ENCODE measurements around the gene NPAS2.

The NPAS2 gene

DNA sequence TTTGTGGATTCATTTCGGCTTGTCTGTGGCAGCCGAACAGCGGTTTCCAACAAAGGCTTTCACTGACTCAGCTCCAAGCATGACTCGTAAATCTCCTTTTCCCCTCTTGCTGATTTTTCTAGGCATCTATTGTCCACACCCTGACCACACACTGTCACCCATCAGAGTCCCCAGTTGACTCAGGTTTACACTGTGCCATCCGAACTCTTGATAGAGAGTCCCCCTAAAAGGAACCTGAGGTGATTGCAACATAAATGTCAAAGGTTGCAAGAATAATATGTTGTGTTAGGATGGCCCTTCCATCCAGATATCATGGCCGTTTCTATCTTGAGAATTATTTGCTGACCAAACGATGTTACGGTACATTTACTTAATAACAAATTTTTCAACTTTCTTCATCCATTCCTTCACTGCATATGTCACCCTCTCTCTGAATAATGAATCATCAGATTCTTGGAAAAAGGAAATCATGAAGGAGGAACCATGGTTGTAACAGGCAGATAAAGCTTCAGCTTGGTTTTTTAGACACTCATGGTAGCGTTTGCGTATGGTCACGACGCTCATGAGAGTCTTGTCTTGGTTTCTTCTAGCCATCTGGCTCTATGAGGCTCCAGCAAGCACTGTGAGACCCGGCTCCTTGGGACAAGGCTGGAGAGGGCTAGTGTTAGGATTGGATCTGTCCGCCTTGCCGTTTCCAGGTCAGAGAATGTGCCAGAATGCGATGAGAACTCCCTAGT lies 72.1 kb downstream of the NPAS2 start:
- ATAC-seq (replicated peaks) (no peak), DNase-seq (no peak)
- Mint-ChIP-seq H3K27ac (no peak overlapping the region), H3K4me3 (no peak overlapping the region), H3K9me3 (no peaks in the 10 kb centered on the region), H3K4me1 (ENCODE audit: low read depth in 2 of 2) (no peaks in the 10 kb centered on the region), H3K36me3 (ENCODE audit: insufficient read depth) (no peaks in the 10 kb centered on the region), H3K27me3 (peaks cover 0 to 22% of the 10 kb centered on the region in 2 donors)

DNA sequence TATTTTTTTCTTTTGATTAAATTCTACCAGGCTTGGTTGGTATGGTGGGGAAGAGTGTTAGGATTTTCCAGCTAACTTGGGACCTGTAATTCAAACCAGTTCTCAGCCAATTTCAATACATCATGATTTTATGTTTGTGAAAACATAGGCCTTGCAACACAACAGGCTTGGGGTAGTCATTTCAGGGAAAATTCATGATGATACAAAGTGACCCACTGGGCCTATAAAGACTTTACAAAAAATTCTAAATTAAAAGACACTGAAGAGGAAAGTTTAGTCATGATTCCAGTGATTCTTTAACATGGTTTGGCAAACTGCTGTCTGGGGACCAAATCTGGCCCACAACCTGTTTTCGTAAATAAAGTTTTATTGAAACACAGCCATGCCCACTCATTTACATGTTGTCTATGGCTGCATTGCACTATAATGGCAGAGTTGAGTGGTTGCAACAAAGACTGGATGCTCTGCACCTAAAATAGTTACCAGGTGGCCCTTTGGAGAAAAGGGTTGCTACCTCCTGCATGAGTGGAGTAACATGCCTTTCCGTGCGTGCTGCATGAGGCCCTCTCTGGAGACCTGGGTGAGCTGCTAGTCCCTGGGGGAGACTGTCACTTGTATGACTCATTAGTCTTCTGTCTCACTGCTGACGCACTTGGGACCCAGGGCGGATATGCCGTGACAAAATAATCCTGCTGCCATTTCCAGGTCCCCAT lies 73.6 kb downstream of the NPAS2 start:
- peak overlapping the region in 1 of 2 donors; percentile 69 for H3K27ac Mint-ChIP-seq
- DNase-seq = no peak
- peaks cover 12 to 37% of the 10 kb centered on the region in 2 donors for H3K27me3 Mint-ChIP-seq
- H3K9me3 Mint-ChIP-seq = no peaks in the 10 kb centered on the region
- no peak for ATAC-seq (replicated peaks)
- H3K36me3 Mint-ChIP-seq (ENCODE audit: insufficient read depth) = no peaks in the 10 kb centered on the region
- H3K4me3 Mint-ChIP-seq = no peak overlapping the region
- H3K4me1 Mint-ChIP-seq (ENCODE audit: low read depth in 2 of 2) = no peaks in the 10 kb centered on the region

DNA sequence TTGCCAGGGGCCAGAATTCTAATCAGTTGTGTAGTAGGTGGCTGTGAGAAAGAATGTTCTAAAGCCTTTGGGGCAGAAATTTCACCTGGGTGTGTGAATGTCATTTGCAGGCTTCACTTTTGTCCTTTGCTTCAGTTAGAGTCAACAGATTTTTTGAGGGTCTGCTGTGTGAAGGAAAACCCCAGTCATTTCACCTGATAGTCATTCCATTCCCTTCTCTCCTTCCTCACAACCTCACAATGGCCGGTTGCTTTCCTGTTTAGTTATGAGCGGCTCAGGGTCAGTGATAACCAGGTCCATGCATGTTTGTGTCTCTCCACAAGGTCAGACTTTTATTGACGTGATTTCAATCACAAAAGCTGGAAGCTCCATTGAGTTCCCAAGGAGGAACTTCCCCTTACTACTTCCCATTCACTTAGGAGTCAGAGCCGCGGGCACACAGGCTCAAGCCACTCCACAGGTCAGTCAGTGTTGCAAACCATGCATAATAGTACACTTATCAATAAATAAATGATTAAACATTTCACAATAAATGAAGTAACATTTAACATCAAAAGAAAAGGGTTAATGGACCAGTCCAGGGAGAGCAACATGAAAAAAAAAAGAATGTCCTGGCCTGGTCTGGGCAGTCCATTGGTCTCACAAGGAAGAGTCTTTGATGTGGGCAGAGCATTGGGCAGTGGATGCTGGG lies 74.3 kb downstream of the NPAS2 start:
- Mint-ChIP-seq H3K9me3 (no peaks in the 10 kb centered on the region), H3K36me3 (ENCODE audit: insufficient read depth) (no peaks in the 10 kb centered on the region), H3K27ac (no peak overlapping the region)

DNA sequence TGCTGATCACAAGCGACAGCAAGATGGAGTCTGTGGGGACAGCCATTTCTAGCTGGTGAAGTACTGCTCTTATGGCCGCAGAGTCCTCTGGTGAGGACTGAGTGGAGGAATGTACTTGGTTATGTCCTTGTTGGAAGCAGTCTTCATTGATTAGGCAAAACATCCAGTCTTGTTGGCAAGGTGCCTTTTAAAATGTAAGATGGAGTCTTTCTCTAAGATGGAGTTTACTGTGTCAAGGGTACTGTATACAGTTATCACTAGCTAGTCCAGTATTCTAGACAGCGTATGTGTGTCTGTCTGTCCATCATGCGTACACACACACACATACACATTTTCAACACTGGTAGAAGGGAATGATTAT lies 74.8 kb downstream of the NPAS2 start:
- Mint-ChIP-seq H3K27me3 (peaks cover 12 to 37% of the 10 kb centered on the region in 2 donors), H3K4me3 (no peak overlapping the region), H3K36me3 (ENCODE audit: insufficient read depth) (no peaks in the 10 kb centered on the region), H3K9me3 (no peaks in the 10 kb centered on the region), H3K27ac (no peak overlapping the region), H3K4me1 (ENCODE audit: low read depth in 2 of 2) (no peaks in the 10 kb centered on the region)
- DNase-seq (no peak), ATAC-seq (replicated peaks) (no peak)

More for the DNA sequence above, 74.3 kb downstream of the NPAS2 start:
- H3K4me1 Mint-ChIP-seq (ENCODE audit: low read depth in 2 of 2) = no peaks in the 10 kb centered on the region
- no peak overlapping the region for H3K4me3 Mint-ChIP-seq
- ATAC-seq (replicated peaks) (no peak), DNase-seq (no peak)
- peaks cover 12 to 37% of the 10 kb centered on the region in 2 donors for H3K27me3 Mint-ChIP-seq

DNA sequence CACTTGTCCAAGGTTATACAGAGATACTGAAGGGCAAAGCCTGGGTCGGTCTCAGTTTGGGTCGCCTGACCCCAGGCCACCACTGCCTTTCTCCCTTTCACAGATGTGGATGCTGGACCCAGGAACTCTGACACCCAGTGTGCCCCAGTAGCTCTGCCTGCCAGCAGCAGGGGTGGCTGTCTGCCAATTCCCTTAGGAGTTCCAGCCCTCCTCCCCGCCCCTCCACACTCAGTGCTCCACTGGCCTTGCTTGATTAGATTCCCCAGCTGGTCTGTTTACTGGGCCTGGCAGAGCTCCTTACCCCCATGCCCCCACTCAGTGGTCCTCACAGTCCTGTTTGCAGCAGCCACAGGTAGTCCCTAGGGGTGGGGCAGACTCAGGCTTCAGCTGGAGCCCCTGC lies 75.5 kb downstream of the NPAS2 start:
- Mint-ChIP-seq H3K27me3 (peaks cover 13 to 35% of the 10 kb centered on the region in 2 donors), H3K27ac (no peak overlapping the region), H3K9me3 (no peaks in the 10 kb centered on the region), H3K36me3 (ENCODE audit: insufficient read depth) (no peaks in the 10 kb centered on the region), H3K4me3 (no peak overlapping the region), H3K4me1 (ENCODE audit: low read depth in 2 of 2) (no peaks in the 10 kb centered on the region)
- ATAC-seq (replicated peaks) (no peak), DNase-seq (no peak)

DNA sequence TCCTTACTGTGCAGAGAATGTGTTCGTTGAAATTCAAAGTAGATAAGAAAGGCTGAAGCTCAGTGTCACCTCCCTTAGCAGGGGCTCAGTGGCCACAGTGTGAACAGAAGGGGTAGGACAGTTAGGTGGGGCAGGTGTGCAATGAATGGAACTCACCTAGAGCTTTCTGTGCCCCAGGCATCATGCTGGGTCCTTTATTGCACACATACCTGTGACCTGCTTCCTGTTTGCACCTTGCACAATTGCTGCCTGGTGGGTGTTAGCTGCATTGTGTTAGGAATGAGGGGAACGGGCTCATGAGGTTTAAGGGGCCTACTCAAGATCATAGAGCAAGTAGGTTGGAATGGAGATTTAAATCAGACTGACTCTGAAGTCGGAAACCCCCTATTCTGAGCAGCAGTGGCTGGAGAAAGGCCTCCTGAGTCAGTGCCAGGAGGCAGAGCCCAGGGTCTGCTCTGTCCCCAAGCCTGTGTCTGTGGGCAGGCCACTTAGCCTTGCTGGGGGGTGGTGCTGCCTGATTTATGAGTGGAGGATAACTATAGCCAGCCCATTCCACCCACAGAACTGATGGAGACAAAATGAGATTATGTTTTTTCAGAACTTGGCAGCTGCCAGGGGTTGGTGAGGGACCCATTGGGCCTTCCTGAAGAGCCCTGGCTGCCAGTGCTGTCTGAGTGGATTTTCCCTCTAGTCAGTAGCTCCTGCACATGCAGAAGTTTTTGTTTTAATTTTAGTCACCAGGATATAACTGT lies 76.2 kb downstream of the NPAS2 start:
- DNase-seq = no peak
- no peaks in the 10 kb centered on the region for H3K9me3 Mint-ChIP-seq
- no peak overlapping the region for H3K4me3 Mint-ChIP-seq
- no peak overlapping the region for H3K27ac Mint-ChIP-seq
- H3K27me3 Mint-ChIP-seq = peaks cover 20 to 32% of the 10 kb centered on the region in 2 donors
- no peak for ATAC-seq (replicated peaks)
- no peaks in the 10 kb centered on the region for H3K36me3 Mint-ChIP-seq (ENCODE audit: insufficient read depth)
- H3K4me1 Mint-ChIP-seq (ENCODE audit: low read depth in 2 of 2) = no peaks in the 10 kb centered on the region

DNA sequence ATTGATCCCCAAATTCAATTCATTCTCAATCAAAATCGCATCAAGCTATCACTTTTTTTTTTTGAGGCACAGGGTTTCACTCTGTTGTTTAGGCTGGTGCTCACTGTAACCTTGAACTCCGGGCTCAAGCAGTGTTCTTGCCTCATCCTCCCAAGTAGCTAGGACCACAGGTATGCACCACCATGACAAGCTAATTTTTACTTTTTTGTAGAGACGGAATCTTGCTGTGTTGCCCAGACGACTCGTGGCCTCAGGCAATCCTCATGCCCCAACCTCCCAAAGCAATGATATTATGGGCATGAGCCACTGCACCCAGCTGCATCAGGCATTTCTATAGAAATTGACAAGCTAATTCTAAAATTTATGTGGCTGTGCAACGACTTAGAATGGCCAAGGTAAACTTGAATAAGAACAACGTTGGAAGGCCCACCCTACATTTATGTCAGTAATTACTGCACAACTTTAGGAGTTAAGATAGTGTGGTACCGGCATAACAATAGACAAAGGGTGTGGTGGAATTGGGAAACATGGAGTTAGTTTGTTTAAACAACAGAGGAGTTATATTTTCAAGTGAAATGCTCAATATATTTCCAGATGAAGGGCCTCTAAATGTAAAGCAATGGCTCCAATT lies 78.2 kb downstream of the NPAS2 start:
- Mint-ChIP-seq H3K9me3 (no peaks in the 10 kb centered on the region), H3K4me1 (ENCODE audit: low read depth in 2 of 2) (no peaks in the 10 kb centered on the region), H3K36me3 (ENCODE audit: insufficient read depth) (no peaks in the 10 kb centered on the region), H3K4me3 (no peak overlapping the region), H3K27ac (no peak overlapping the region), H3K27me3 (peaks cover 36 to 52% of the 10 kb centered on the region in 2 donors)
- DNase-seq (no peak), ATAC-seq (replicated peaks) (no peak)

DNA sequence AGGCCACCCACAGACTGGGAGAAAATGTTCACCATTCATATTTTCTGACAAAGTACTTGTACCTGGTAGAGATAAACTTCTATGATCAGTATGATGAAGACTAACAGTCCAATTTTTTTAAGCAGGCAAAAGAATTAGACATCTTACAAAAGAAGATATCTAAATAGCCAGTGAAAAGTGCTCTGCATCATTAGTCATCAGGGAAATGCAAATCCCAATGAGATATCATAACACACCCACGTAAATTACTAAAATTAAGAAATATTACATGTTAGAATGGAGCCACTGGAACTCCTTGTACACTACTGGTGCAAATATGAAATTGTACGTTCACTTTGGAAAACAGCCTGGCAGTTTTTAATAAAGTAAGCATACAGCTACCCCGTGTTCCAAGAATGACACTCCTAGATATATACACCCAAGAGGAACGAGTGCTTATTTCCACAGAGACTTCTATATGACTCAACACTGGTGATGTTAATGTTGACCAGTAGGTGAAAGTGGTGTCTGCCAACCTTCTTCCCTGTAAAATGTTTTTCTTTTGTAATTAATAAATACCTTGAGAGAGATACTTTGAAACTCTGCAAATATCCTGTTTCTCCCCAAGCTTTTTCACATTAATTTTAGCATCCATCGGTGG lies 80.3 kb downstream of the NPAS2 start:
- no peaks in the 10 kb centered on the region for H3K4me1 Mint-ChIP-seq (ENCODE audit: low read depth in 2 of 2)
- DNase-seq = no peak
- H3K9me3 Mint-ChIP-seq = no peaks in the 10 kb centered on the region
- H3K27me3 Mint-ChIP-seq = peaks cover 36 to 61% of the 10 kb centered on the region in 2 donors
- no peak overlapping the region for H3K4me3 Mint-ChIP-seq
- no peak for ATAC-seq (replicated peaks)
- no peaks in the 10 kb centered on the region for H3K36me3 Mint-ChIP-seq (ENCODE audit: insufficient read depth)
- H3K27ac Mint-ChIP-seq = no peak overlapping the region

DNA sequence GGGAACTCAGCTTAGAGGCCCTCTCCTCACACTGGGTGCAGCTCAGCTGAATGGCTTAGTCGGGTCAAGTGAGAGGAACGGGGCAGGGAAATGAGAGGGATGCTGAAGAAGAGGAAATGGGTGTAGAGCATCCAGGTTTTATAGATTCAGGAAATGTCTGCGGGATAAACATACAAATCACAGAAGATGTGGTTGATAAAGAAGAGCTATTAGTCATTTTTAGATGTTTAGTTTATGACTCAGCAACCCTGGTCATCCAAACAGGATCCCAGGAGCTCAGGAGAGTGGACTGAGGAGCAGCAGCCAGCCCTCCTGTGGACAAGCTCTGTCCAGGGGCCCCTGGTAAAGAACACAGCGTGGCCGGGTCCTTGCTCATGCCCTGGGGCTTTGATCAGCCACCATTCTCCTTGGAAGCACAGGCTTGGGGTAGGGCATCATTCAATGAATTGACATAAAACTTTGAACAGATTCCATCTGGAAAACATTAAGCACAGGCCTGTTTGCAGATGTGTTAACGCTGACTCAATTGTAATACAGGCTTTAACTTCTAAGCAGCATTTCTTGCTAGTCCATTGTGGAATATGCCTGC lies 83.0 kb downstream of the NPAS2 start:
- Mint-ChIP-seq H3K4me3 (no peak overlapping the region), H3K27ac (no peak overlapping the region), H3K27me3 (peaks cover 28 to 62% of the 10 kb centered on the region in 2 donors), H3K4me1 (ENCODE audit: low read depth in 2 of 2) (peaks cover 0 to 4% of the 10 kb centered on the region in 2 donors), H3K36me3 (ENCODE audit: insufficient read depth) (no peaks in the 10 kb centered on the region), H3K9me3 (no peaks in the 10 kb centered on the region)
- no peak for DNase-seq
- ATAC-seq (replicated peaks) = no peak

DNA sequence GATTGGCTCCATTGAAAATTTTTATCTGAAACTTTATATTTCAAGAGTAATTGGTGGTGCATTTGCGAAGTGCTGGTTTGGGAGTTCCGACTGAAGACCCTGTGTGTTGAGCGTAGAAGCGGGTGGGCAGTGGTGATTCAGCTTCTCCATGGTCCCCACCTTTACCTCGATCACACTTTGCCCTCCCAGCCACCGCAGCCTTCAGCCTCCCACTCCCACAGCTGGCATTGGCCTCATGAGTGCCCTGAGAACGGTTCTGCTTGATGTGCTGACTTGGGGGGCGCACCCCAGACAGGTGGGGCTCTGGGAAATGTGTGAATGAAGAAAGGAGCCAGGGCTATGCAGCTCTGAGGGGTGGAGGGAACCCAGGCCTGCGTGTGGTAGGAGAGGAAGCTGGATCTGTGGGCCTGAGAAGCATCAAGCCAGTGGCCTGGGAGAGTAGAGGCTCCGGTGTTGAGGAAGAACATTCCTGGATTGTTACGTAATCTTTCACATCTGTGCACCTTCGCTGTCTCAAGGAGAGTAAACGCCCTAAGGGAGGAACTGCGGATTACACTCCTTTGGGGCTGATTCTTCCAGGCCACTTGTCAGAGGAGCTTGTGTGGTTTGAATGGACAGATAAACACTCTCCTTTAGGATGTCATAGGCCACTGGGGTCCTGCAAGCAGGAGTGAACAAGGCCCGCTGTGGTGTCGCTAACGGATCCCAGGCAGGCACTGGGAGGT lies 83.8 kb downstream of the NPAS2 start:
- Mint-ChIP-seq H3K27ac (peak overlapping the region in 1 of 2 donors; percentile 9), H3K36me3 (ENCODE audit: insufficient read depth) (no peaks in the 10 kb centered on the region), H3K4me1 (ENCODE audit: low read depth in 2 of 2) (peaks cover 0 to 4% of the 10 kb centered on the region in 2 donors), H3K4me3 (no peak overlapping the region), H3K9me3 (no peaks in the 10 kb centered on the region), H3K27me3 (peaks cover 24 to 55% of the 10 kb centered on the region in 2 donors)
- ATAC-seq (replicated peaks) (no peak), DNase-seq (no peak)

DNA sequence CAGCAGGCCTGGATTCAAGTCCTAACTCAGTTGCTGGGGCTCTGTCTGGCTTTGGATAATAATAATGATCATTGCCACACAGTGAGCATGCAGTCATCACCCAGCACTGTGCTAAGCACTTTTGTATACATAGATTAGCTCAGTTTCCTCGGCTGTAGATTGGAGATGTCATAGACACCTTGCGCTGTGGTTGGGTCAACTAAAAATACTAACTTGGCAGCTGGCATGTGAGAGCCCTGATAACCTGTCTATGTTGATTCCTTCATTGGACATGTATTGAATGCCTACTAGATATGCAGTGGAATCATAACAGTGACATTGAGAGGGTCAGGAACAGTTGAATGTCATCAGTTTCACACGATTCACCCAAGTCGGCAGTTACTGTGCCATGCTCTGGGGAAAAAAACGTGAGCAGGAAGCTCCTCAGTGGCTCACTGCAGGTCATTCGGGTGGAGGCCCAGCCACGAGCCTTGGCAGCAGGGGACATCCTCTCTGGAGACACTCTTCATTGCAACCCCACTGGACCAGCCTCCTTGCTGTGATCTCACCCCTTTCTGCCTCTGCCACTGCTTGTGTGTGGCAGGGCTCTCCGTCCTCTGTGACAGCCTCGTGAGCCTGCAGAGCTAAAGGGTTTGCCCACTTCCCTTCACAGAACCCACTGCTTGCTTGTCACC lies 85.3 kb downstream of the NPAS2 start:
- H3K4me3 Mint-ChIP-seq = no peak overlapping the region
- DNase-seq (no peak), ATAC-seq (replicated peaks) (no peak)
- no peak overlapping the region for H3K27ac Mint-ChIP-seq
- H3K4me1 Mint-ChIP-seq (ENCODE audit: low read depth in 2 of 2) = peaks cover 0 to 4% of the 10 kb centered on the region in 2 donors
- H3K27me3 Mint-ChIP-seq = peaks cover 24 to 55% of the 10 kb centered on the region in 2 donors
- no peaks in the 10 kb centered on the region for H3K36me3 Mint-ChIP-seq (ENCODE audit: insufficient read depth)
- no peaks in the 10 kb centered on the region for H3K9me3 Mint-ChIP-seq

Measured in effector memory CD8-positive, alpha-beta T cell (primary cell).